HG02852 (cell line): ENCODE data around the gene PSMC6.

Experiments used
- ATAC-seq: cut with Tn5 transposase; IDR thresholded peaks from one replicate; pipeline ENCODE4 v1.9.1; 2021; ENCODE audit warnings: mild to moderate bottlenecking, moderate library complexity; ENCODE audit not compliant: unreplicated experiment

Gene PSMC6

GRCh38 chr14:52706724-52707706 is at the start of gene PSMC6:
Gene PSMC6, plus strand, starts transcription at chr14:52707200. Its CDS starts 20 bp downstream, at chr14:52707220.
- peak; percentile 97 for ATAC-seq

GRCh38 chr14:52660325-52660724 is 46.7 kb upstream of the PSMC6 start:
- ATAC-seq = no peak

GRCh38 chr14:52660832-52661231 is 46.2 kb upstream of the PSMC6 start:
- ATAC-seq = no peak

- ATAC-seq = no peak
Observed at GRCh38 chr14:52661314-52661713, 45.7 kb upstream of the PSMC6 start.

GRCh38 chr14:52663850-52664249 is 43.1 kb upstream of the PSMC6 start:
- ATAC-seq = no peak

GRCh38 chr14:52678591-52678990 is 28.4 kb upstream of the PSMC6 start:
- no peak for ATAC-seq

GRCh38 chr14:52683985-52684520 is 22.9 kb upstream of the PSMC6 start:
- ATAC-seq = no peak

- no peak for ATAC-seq
Observed at GRCh38 chr14:52686176-52686575, 20.8 kb upstream of the PSMC6 start.

- ATAC-seq = no peak
Observed at GRCh38 chr14:52690983-52691760, 15.8 kb upstream of the PSMC6 start.

- no peak for ATAC-seq
Observed at GRCh38 chr14:52692248-52692962, 14.6 kb upstream of the PSMC6 start.

- ATAC-seq = no peak
Observed at GRCh38 chr14:52693036-52693435, 14.0 kb upstream of the PSMC6 start.

- ATAC-seq = no peak
Observed at GRCh38 chr14:52693532-52693931, 13.5 kb upstream of the PSMC6 start.

- peak; percentile 65 for ATAC-seq
Observed at GRCh38 chr14:52694761-52695480, 12.1 kb upstream of the PSMC6 start.

GRCh38 chr14:52695481-52696091 is 11.4 kb upstream of the PSMC6 start, which contains the start of gene ERO1A:
Gene ERO1A, minus strand, starts transcription at chr14:52695558. Its CDS starts 77 bp downstream, at chr14:52695481.
- ATAC-seq = peak; percentile 63

GRCh38 chr14:52700701-52701172 is 6.3 kb upstream of the PSMC6 start:
- ATAC-seq = no peak

GRCh38 chr14:52701223-52701622 is 5.8 kb upstream of the PSMC6 start:
- ATAC-seq = no peak

GRCh38 chr14:52703225-52703624 is 3.8 kb upstream of the PSMC6 start:
- ATAC-seq = no peak

GRCh38 chr14:52703664-52704063 is 3.3 kb upstream of the PSMC6 start:
- no peak for ATAC-seq

GRCh38 chr14:52706286-52706685 is 714 bp upstream of the PSMC6 start:
- no peak for ATAC-seq
